HepG2 (cell line): ENCODE data around the gene CLRN3. TPM values are rescaled to one million over a fixed set of nuclear protein-coding genes. Genes with fewer than 3 reads are reported as not detected.

Experiments used
- ATAC-seq: fragments of 200-7000 bp; cut with Tn5 transposase; 3 replicates; pipeline ENCODE4 v1.9.1; 2020; ENCODE audit warnings: mild to moderate bottlenecking, moderate library complexity
- BruUV-seq: library from RNA; stranded (reverse); fragments of 400-500 nt; replicated peaks from 2 replicates; lab custom pipeline; 2021; lab: Mats Ljungman, UMichigan
- CTCF ChIA-PET: fragments of 300-600 bp; formaldehyde crosslinking; extraction: SDS; loops from one replicate; lab custom pipeline; 2021; ENCODE audit warnings: low total read pairs, inconsistent platforms, low intra/inter-chr PET ratio; lab: Yijun Ruan, JAX
- POLR2A ChIA-PET: fragments of 350-600 bp; sonication (Branson Sonifier 250); formaldehyde crosslinking; loops from one replicate; lab custom pipeline; 2020; ENCODE audit warnings: antibody characterized with exemption, inconsistent platforms; lab: Yijun Ruan, JAX
- DNase-seq: peaks from one replicate; pipeline ENCODE4 v3.0.0-alpha.2; 2015; ENCODE audit warnings: low spot score
- FAIRE-seq: peaks from 3 replicates; lab custom pipeline; 2011; peaks lifted over from hg19 to GRCh38; lab: Jason Lieb, UNC
- H2AFZ ChIP-seq: one replicate; pipeline ENCODE4 v1.6.1; 2011; ENCODE audit warnings: low read length, inconsistent platforms
- H3K27ac ChIP-seq: fragments of 300-600 bp; 3 replicates; pipeline ENCODE4 v1.8.0; 2011; ENCODE audit warnings: mixed run types, mild to moderate bottlenecking, mixed read lengths, low read length, inconsistent platforms; ENCODE audit not compliant: insufficient read depth; ENCODE audit errors: extremely low read length
- H3K27me3 ChIP-seq, 2 experiments: fragments of 200-600 bp in 1 of 2; 2 replicates in 1 of 2; 3 replicates in 1 of 2; pipeline versions ENCODE4 v1.6.0 to v1.8.0; 2011; ENCODE audit warnings: low read length in 2 of 2, mild to moderate bottlenecking in 2 of 2, moderate library complexity in 2 of 2, inconsistent platforms in 1 of 2; ENCODE audit not compliant: insufficient read depth in 2 of 2, control insufficient read depth in 1 of 2
- H3K36me3 ChIP-seq, 2 experiments: fragments of 200-600 bp in 1 of 2; replicated peaks in 1 of 2; 2 replicates in 1 of 2; 3 replicates in 1 of 2; pipeline versions ENCODE4 v1.5.1 to v1.8.0; 2011; ENCODE audit warnings: low read length in 2 of 2, inconsistent platforms in 1 of 2; ENCODE audit not compliant: insufficient read depth in 2 of 2, control insufficient read depth in 1 of 2
- H3K4me1 ChIP-seq: 2 replicates; pipeline ENCODE4 v1.5.1; 2012; ENCODE audit warnings: low read length, inconsistent platforms; ENCODE audit not compliant: insufficient read depth
- H3K4me2 ChIP-seq: 2 replicates; pipeline ENCODE4 v1.6.0; 2011; ENCODE audit warnings: low read depth, low read length, inconsistent platforms
- H3K4me3 ChIP-seq, 3 experiments: fragments of 200-600 bp in 1 of 3; sonication (generic), shearing (Covaris generic) in 1 of 3; replicated peaks in 1 of 3; 2 replicates each; pipeline ENCODE4 v1.5.1; 2011 to 2016; ENCODE audit warnings: low read length in 3 of 3, inconsistent platforms in 2 of 3, low read depth in 2 of 3, mild to moderate bottlenecking in 2 of 3, control low read depth in 1 of 3, mixed read lengths in 1 of 3; ENCODE audit not compliant: insufficient read depth in 1 of 3
- H3K79me2 ChIP-seq: one replicate; pipeline ENCODE4 v1.6.1; 2011; ENCODE audit warnings: low read length, inconsistent platforms; ENCODE audit not compliant: insufficient read depth
- H3K9ac ChIP-seq: 2 replicates; pipeline ENCODE4 v1.6.0; 2011; ENCODE audit warnings: mild to moderate bottlenecking, low read depth, low read length, inconsistent platforms; ENCODE audit not compliant: insufficient read depth
- H3K9me3 ChIP-seq: 2 replicates; pipeline ENCODE4 v1.5.1; 2012; ENCODE audit warnings: mild to moderate bottlenecking, low read length
- H4K20me1 ChIP-seq: 2 replicates; pipeline ENCODE4 v1.6.0; 2011; ENCODE audit warnings: inconsistent platforms, mild to moderate bottlenecking, low read length, moderate library complexity; ENCODE audit not compliant: insufficient read depth
- CREB1 ChIP-seq, 2 experiments: fragments of 450-650 bp in 1 of 2; IDR thresholded peaks; 2 replicates each; pipeline ENCODE4 v1.6.1; 2016 to 2017; ENCODE audit warnings: control low read depth in 1 of 2, mild to moderate bottlenecking in 1 of 2, missing compliant biosample characterization in 1 of 2, missing genetic modification characterization in 1 of 2
- MATR3 ChIP-seq: sonication (generic); formaldehyde crosslinking; IDR thresholded peaks from 2 replicates; pipeline ENCODE4 v1.4.0; 2020; ENCODE audit warnings: missing genetic modification reagents
- NFKB2 ChIP-seq: sonication (generic); formaldehyde crosslinking; IDR thresholded peaks from 2 replicates; pipeline ENCODE4 v1.4.0; 2020; ENCODE audit warnings: missing genetic modification reagents, borderline replicate concordance
- ZMYM4 ChIP-seq: sonication (generic); formaldehyde crosslinking; IDR thresholded peaks from 2 replicates; pipeline ENCODE4 v1.8.1; 2023; ENCODE audit warnings: mild to moderate bottlenecking, missing genetic modification reagents
- ZNF232 ChIP-seq: sonication (generic); formaldehyde crosslinking; IDR thresholded peaks from 2 replicates; pipeline ENCODE4 v1.4.0; 2020; ENCODE audit warnings: missing genetic modification reagents, borderline replicate concordance
- ZNF678 ChIP-seq: sonication (generic); formaldehyde crosslinking; IDR thresholded peaks from 2 replicates; pipeline ENCODE4 v1.4.0; 2020; ENCODE audit warnings: mild to moderate bottlenecking, missing genetic modification reagents
- ZNF737 ChIP-seq: sonication (generic); formaldehyde crosslinking; IDR thresholded peaks from 2 replicates; pipeline ENCODE4 v1.5.0; 2020; ENCODE audit warnings: missing genetic modification reagents, mild to moderate bottlenecking, borderline replicate concordance
- WGBS: methylation state at CpG from one replicate; pipeline ENCODE4 v1.1.6; 2017; ENCODE audit warnings: low lambda C conversion rate; 5-methylcytosine and 5-hydroxymethylcytosine counted together
- in situ Hi-C: cut with HindIII; loops from 2 replicates; pipeline ENCODE4 v1.10.0; 2017; ENCODE audit warnings: low pct_unique_long_range_greater_than_20kb; ENCODE audit not compliant: extremely low pct_ligation_motif_present
- intact Hi-C: fragments of 100-400 bp; cut with micrococcal nuclease; formaldehyde crosslinking; loops from one replicate; pipeline ENCODE4 v1.10.0; 2022; ENCODE audit not compliant: unreplicated experiment
- polyA plus RNA-seq, 8 experiments: library from polyadenylated mRNA; depleted of rRNA in 3 of 8; stranded (reverse) in 7 of 8; unstranded in 1 of 8; fragments of >200 nt; fragmentation: Illumina TruSeq in 4 of 8; extraction: Trizol in 4 of 8; gene quantifications; 2 replicates each; pipeline versions ENCODE4 v1.2.1 to v1.2.3, GENCODE V29; 2011 to 2016; ENCODE audit warnings: low read depth in 4 of 8, missing spikeins in 1 of 8, mixed read lengths in 1 of 8; ENCODE audit not compliant: insufficient read depth in 1 of 8
- total RNA-seq, 5 experiments: library from RNA; depleted of rRNA; stranded (reverse); fragments of >200 nt; fragmentation: Illumina TruSeq; extraction: Trizol; gene quantifications; 2 replicates each; pipeline ENCODE4 v1.2.3, GENCODE V29; 2016; ENCODE audit warnings: low read depth in 1 of 5
- TF ChIP-seq, protein P1 (sequence below): sonication (generic); formaldehyde crosslinking; IDR thresholded peaks from 2 replicates; pipeline ENCODE4 v1.4.0; 2020; ENCODE audit warnings: low read depth, missing genetic modification reagents

CLRN3 gene
- total and polyA plus RNA-seq, 2 of the 13 experiments (the other 11 are each of a cell fraction or from before 2014, with no cell fraction given): not detected

DNA sequence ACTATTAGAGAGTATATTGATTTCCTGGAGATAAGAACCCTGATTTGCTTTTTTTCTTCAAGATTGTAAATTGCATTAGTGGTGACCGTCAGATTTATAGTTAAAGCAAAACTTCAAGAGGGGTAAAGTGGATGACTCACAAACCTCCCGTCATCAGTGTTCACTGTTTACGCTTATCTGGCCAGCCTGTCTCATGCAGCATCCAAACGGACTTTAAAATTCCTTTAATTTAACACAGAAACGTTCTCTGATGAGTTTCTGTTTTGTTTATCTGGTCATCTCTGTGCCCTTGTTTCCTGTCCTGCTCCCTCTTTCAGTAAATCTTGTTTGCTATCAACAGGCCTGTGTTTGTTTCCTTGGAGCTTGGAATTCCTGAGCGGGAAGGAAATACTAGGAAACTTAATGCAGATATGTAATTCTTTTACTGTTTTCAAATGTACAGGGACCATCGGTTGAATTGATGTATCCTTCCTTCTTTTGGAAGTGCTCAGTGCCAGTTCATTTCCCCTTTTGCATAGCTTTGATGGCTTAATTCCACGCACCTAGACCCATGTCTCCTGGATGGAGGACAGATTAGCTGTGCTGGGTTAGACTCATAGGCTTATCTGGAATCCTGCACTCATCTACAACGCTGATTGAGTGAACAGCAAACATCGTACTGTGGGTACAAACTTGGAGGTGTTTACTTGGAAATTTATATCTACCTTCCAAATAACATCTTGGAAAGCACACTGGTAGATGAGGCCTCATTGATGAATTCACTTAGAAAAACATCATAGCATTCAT lies 35.5 kb upstream of the CLRN3 start (continued):
- no peak for TF ChIP-seq ZNF737 (CRISPR knock-in tag)
- peak; percentile 37; the same call in 1 of the 2 replicates for TF ChIP-seq CREB1 (IDR thresholded peaks at IDR 0.05)
- no peak for TF ChIP-seq CREB1 (CRISPR knock-in tag; IDR thresholded peaks at IDR 0.05)
- no peak for TF ChIP-seq ZNF678 (CRISPR knock-in tag)

DNA sequence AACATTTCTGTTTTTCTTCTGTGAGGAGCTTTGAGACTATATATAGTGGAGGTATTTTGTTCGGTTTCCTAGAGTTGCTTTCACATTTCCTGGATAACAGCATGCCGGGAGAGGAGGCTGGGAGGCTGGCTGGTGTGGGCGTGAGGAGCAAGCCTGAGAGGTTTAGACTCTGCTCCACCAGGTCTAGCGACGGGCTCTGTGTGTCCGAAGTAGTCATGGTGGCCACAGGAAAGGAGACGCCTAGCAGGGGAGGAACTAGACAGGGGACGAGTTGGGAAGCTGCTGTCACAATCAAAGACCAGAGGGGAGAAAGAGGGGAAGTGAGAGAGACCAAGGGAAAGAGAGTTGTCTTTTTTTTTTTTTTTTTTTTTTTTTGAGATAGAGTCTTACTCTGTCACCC lies 33.7 kb upstream of the CLRN3 start:
- no peak for FAIRE-seq
- H3K79me2 ChIP-seq: no peaks in the 10 kb centered on the region
- intact Hi-C loops (no loop called here), in situ Hi-C loops (no loop called here)
- BruUV-seq: no TSS peak
- H3K9me3 ChIP-seq: no peaks in the 10 kb centered on the region
- CTCF ChIA-PET: no interaction called here
- H4K20me1 ChIP-seq: no peaks in the 10 kb centered on the region
- POLR2A ChIA-PET: no interaction called here
- H3K9ac ChIP-seq: no peak overlapping the region
- no peak overlapping the region for H2AFZ ChIP-seq
- no peak for DNase-seq
- peaks cover 0 to 7% of the 10 kb centered on the region in 2 experiments; a peak in 4 of 5 replicates for H3K27me3 ChIP-seq
- H3K4me2 ChIP-seq: no peak overlapping the region
- TF ChIP-seq ZMYM4 (CRISPR knock-in tag): no peak
- TF ChIP-seq NFKB2 (CRISPR knock-in tag): no peak
- TF ChIP-seq, protein P1, sequence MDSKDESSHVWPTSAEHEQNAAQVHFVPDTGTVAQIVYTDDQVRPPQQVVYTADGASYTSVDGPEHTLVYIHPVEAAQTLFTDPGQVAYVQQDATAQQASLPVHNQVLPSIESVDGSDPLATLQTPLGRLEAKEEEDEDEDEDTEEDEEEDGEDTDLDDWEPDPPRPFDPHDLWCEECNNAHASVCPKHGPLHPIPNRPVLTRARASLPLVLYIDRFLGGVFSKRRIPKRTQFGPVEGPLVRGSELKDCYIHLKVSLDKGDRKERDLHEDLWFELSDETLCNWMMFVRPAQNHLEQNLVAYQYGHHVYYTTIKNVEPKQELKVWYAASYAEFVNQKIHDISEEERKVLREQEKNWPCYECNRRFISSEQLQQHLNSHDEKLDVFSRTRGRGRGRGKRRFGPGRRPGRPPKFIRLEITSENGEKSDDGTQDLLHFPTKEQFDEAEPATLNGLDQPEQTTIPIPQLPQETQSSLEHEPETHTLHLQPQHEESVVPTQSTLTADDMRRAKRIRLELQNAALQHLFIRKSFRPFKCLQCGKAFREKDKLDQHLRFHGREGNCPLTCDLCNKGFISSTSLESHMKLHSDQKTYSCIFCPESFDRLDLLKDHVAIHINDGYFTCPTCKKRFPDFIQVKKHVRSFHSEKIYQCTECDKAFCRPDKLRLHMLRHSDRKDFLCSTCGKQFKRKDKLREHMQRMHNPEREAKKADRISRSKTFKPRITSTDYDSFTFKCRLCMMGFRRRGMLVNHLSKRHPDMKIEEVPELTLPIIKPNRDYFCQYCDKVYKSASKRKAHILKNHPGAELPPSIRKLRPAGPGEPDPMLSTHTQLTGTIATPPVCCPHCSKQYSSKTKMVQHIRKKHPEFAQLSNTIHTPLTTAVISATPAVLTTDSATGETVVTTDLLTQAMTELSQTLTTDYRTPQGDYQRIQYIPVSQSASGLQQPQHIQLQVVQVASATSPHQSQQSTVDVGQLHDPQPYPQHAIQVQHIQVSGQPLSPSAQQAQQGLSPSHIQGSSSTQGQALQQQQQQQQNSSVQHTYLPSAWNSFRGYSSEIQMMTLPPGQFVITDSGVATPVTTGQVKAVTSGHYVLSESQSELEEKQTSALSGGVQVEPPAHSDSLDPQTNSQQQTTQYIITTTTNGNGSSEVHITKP (CRISPR knock-in tag): no peak
- no peak for TF ChIP-seq MATR3 (CRISPR knock-in tag)
- TF ChIP-seq ZNF232 (CRISPR knock-in tag): no peak
- ATAC-seq: no peak
- WGBS: 16% methylated on average over 8 of the region's 8 CpGs
- H3K4me3 ChIP-seq: no peak overlapping the region
- no peaks in the 10 kb centered on the region for H3K4me1 ChIP-seq
- H3K36me3 ChIP-seq: no peaks in the 10 kb centered on the region
- H3K27ac ChIP-seq: no peak overlapping the region
